ENCODE data around the gene MRFAP1L1.

MRFAP1L1 gene

GRCh38 chr4:6705646-6706045, 4.0 kb downstream of the MRFAP1L1 start:
- DNase-seq (ENCODE audit: low read depth in 2 of 2) = no peak
- no peak for TF ChIP-seq CTCF (IDR thresholded peaks at IDR 0.05; ENCODE audit: low read depth, low read length)
- H3K4me3 ChIP-seq (replicated peaks in 1 of 2; ENCODE audit: low read depth in 2 of 2, low read length in 2 of 2) = no peak overlapping the region

DNA sequence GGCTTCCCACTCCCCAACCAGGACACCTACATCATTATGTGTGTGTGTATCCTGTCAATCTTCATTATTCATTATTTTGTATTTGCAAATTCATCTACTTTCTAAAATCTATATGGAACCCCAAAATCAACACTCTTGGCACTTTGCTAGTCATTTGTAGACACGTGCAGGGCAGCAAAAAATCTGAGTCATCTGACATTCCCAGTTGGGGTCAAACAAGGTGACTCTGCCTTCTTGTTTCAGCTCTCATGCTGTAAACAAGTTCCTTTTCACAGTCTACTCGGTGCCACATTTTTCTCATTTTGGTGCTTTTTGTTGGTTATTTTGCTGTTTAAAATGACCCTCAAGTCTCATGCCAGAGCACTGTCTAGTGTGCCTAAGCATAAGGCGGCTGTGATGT, 5.9 kb downstream of the MRFAP1L1 start:
- peak in 1 of 2 donors; percentile 38 for DNase-seq (ENCODE audit: low read depth in 2 of 2)
- TF ChIP-seq CTCF (IDR thresholded peaks at IDR 0.05; ENCODE audit: low read depth, low read length) = no peak
- H3K4me3 ChIP-seq (replicated peaks in 1 of 2; ENCODE audit: low read depth in 2 of 2, low read length in 2 of 2) = no peak overlapping the region

- no peak for DNase-seq (ENCODE audit: low read depth in 2 of 2)
- no peak overlapping the region for H3K4me3 ChIP-seq (replicated peaks in 1 of 2; ENCODE audit: low read depth in 2 of 2, low read length in 2 of 2)
- TF ChIP-seq CTCF (IDR thresholded peaks at IDR 0.05; ENCODE audit: low read depth, low read length) = no peak
These were observed 6.9 kb downstream of the MRFAP1L1 start for GRCh38 chr4:6702761-6703160.

- DNase-seq (ENCODE audit: low read depth in 2 of 2) = no peak
- peak; percentile 32 for TF ChIP-seq CTCF (IDR thresholded peaks at IDR 0.05; ENCODE audit: low read depth, low read length)
- no peak overlapping the region for H3K4me3 ChIP-seq (replicated peaks in 1 of 2; ENCODE audit: low read depth in 2 of 2, low read length in 2 of 2)
These were observed 8.3 kb downstream of the MRFAP1L1 start for GRCh38 chr4:6701371-6701770.

- no peak for TF ChIP-seq CTCF (IDR thresholded peaks at IDR 0.05; ENCODE audit: low read depth, low read length)
- no peak overlapping the region for H3K4me3 ChIP-seq (replicated peaks in 1 of 2; ENCODE audit: low read depth in 2 of 2, low read length in 2 of 2)
- DNase-seq (ENCODE audit: low read depth in 2 of 2) = no peak
These were observed 9.8 kb downstream of the MRFAP1L1 start for GRCh38 chr4:6699903-6700302.

GRCh38 chr4:6699388-6699787, 10.3 kb downstream of the MRFAP1L1 start:
- DNase-seq (ENCODE audit: low read depth in 2 of 2) = no peak
- no peak overlapping the region for H3K4me3 ChIP-seq (replicated peaks in 1 of 2; ENCODE audit: low read depth in 2 of 2, low read length in 2 of 2)
- no peak for TF ChIP-seq CTCF (IDR thresholded peaks at IDR 0.05; ENCODE audit: low read depth, low read length)

DNA sequence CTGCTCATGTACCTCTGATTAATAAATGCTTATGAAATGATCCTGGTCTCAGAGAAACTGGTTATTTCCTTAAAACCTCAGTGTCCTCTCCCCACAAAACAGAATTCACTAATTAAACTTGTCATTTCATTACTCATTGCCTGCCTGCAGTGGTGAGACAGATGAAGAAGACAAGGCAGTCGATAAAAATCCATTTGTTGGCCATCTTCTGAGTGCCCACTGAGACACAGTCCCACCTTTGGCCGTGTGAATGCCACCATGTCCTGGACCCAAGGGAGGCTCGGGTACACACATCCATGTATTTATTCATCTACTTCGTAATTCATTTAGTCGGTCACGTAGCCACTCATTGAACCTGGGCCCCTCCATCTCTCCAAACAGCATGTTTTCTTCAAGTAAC, 12.5 kb downstream of the MRFAP1L1 start:
- H3K4me3 ChIP-seq (replicated peaks in 1 of 2; ENCODE audit: low read depth in 2 of 2, low read length in 2 of 2) = no peak overlapping the region
- DNase-seq (ENCODE audit: low read depth in 2 of 2) = no peak
- TF ChIP-seq CTCF (IDR thresholded peaks at IDR 0.05; ENCODE audit: low read depth, low read length) = no peak

All from cardiac fibroblast (primary cell).